ENCODE results near the gene MOSPD3. TPM values are rescaled to one million over a fixed set of nuclear protein-coding genes. Genes with fewer than 3 reads are reported as not detected.

The MOSPD3 gene
- total RNA-seq, 1 donor from 2014 or later, result 37.1 TPM

DNA sequence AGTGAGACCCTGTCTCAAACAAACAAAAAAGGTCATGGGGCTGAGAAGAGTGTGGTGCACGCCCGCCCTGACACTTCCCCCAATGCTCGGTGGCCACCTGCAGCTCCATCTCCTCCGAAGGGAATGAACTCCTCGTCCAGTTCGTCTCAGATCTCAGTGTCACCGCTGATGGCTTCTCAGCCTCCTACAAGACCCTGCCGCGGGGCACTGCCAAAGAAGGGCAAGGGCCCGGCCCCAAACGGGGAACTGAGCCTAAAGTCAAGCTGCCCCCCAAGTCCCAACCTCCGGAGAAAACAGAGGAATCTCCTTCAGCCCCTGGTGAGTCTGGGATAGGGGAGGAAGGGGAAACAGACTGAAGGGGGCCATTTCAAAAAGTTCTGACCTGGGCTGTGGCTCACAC lies 6.0 kb upstream of the MOSPD3 start:
- Mint-ChIP-seq H3K4me3 (ENCODE audit: unreplicated experiment) (peak overlapping the region; percentile 57), H3K27me3 (ENCODE audit: unreplicated experiment) (peaks cover 7% of the 10 kb centered on the region), H3K27ac (ENCODE audit: unreplicated experiment) (no peak overlapping the region), H3K9me3 (ENCODE audit: unreplicated experiment) (peaks cover 6% of the 10 kb centered on the region), H3K4me1 (ENCODE audit: low read depth, unreplicated experiment) (peaks cover 11% of the 10 kb centered on the region), H3K36me3 (ENCODE audit: unreplicated experiment) (no peaks in the 10 kb centered on the region)
- no peak for DNase-seq
- TF ChIP-seq CTCF (IDR thresholded peaks at IDR 0.05; ENCODE audit: partially characterized antibody, unreplicated experiment), result no peak

GRCh38 chr7:100607111-100607510 lies 5.2 kb upstream of the MOSPD3 start:
- Mint-ChIP-seq H3K36me3 (ENCODE audit: unreplicated experiment) (no peaks in the 10 kb centered on the region), H3K9me3 (ENCODE audit: unreplicated experiment) (peaks cover 8% of the 10 kb centered on the region), H3K27ac (ENCODE audit: unreplicated experiment) (no peak overlapping the region), H3K4me1 (ENCODE audit: low read depth, unreplicated experiment) (peaks cover 10% of the 10 kb centered on the region), H3K4me3 (ENCODE audit: unreplicated experiment) (no peak overlapping the region), H3K27me3 (ENCODE audit: unreplicated experiment) (peaks cover 7% of the 10 kb centered on the region)
- no peak for TF ChIP-seq CTCF (IDR thresholded peaks at IDR 0.05; ENCODE audit: partially characterized antibody, unreplicated experiment)
- no peak for DNase-seq

DNA sequence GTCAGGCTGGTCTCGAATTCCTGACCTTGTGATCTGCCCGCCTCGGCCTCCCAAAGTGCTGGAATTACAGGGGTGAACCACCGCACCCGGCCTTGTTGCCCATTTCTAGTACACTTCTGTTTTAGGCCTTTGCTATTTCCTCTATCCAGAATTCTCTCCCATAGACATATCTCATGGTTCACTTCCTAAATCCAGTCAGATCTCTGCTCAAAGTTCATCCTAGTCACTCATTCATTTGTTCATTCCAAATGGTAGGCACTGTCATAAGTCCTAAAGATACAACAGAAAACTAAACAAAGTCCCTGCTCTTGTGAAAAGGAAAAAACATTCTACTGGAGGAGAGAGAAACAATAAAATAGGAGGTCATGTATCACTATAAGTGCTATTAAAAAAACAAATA lies 2.4 kb upstream of the MOSPD3 start:
- no peak for DNase-seq
- Mint-ChIP-seq H3K4me1 (ENCODE audit: low read depth, unreplicated experiment) (peaks cover 5% of the 10 kb centered on the region), H3K9me3 (ENCODE audit: unreplicated experiment) (peaks cover 5% of the 10 kb centered on the region), H3K36me3 (ENCODE audit: unreplicated experiment) (no peaks in the 10 kb centered on the region), H3K4me3 (ENCODE audit: unreplicated experiment) (no peak overlapping the region), H3K27me3 (ENCODE audit: unreplicated experiment) (peaks cover 7% of the 10 kb centered on the region), H3K27ac (ENCODE audit: unreplicated experiment) (peak overlapping the region; percentile 30)
- TF ChIP-seq CTCF (IDR thresholded peaks at IDR 0.05; ENCODE audit: partially characterized antibody, unreplicated experiment), result no peak

GRCh38 chr7:100612730-100613390 lies 520 bp downstream of the MOSPD3 start:
- Mint-ChIP-seq H3K9me3 (ENCODE audit: unreplicated experiment) (peaks cover 5% of the 10 kb centered on the region), H3K36me3 (ENCODE audit: unreplicated experiment) (no peaks in the 10 kb centered on the region), H3K4me3 (ENCODE audit: unreplicated experiment) (peak overlapping the region; percentile 97), H3K4me1 (ENCODE audit: low read depth, unreplicated experiment) (peaks cover 5% of the 10 kb centered on the region), H3K27ac (ENCODE audit: unreplicated experiment) (peak overlapping the region; percentile 12), H3K27me3 (ENCODE audit: unreplicated experiment) (peaks cover 2% of the 10 kb centered on the region)
- DNase-seq, result peak; percentile 39
- TF ChIP-seq CTCF (IDR thresholded peaks at IDR 0.05; ENCODE audit: partially characterized antibody, unreplicated experiment), result no peak

GRCh38 chr7:100613412-100614175 lies 1.3 kb downstream of the MOSPD3 start:
- H3K27ac Mint-ChIP-seq (ENCODE audit: unreplicated experiment), result peak overlapping the region; percentile 10
- DNase-seq, result no peak
- H3K9me3 Mint-ChIP-seq (ENCODE audit: unreplicated experiment), result peaks cover 5% of the 10 kb centered on the region
- peaks cover 2% of the 10 kb centered on the region for H3K27me3 Mint-ChIP-seq (ENCODE audit: unreplicated experiment)
- H3K4me3 Mint-ChIP-seq (ENCODE audit: unreplicated experiment), result peak overlapping the region; percentile 86
- peaks cover 5% of the 10 kb centered on the region for H3K4me1 Mint-ChIP-seq (ENCODE audit: low read depth, unreplicated experiment)
- no peaks in the 10 kb centered on the region for H3K36me3 Mint-ChIP-seq (ENCODE audit: unreplicated experiment)
- no peak for TF ChIP-seq CTCF (IDR thresholded peaks at IDR 0.05; ENCODE audit: partially characterized antibody, unreplicated experiment)
